ENCODE data around the gene CCDC80.
"Not testable (repeated sequence)": the region's sequence is repeated elsewhere in the genome, so short reads cannot be mapped to it uniquely, and the experiment has no call there.

Gene CCDC80

DNA sequence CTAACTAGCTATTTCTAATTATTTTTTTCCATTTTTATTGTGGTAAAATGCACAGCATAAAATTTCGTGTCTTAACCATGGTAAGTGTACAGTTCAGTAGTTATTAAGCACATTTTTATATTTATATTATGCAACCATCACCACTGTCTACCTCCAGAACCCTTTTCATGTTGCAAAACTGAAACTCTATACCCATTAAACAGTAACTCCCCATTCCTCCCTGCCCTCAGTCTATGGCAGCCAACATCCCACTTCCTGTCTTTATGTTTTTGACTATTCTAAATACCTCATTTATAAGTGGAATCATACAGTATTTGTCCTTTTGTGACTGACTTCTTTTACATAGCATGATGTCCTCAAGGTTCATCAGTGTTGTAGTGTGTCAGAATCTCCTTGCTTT, 53.6 kb downstream of the CCDC80 start:
- no peak for DNase-seq (ENCODE audit: low spot score)

DNA sequence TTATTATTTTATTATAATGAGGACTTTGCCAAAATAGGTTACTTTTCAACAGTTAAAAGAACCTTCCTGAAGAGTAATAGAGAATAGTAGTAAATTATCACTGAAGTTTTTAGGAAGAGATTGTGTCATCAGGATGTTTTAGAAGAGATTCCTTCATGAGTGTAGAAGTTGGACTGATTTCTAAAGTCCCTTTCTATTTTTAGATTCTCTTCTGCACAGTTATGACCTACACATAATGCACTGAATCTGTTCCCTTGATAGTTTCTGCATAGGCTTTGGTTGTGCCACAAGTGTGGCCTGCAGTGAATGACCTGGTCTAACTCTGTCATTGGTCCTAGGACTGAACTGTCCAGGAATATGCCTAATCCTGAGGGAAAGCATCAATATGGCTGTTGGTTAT, 55.2 kb downstream of the CCDC80 start:
- no peak for DNase-seq (ENCODE audit: low spot score)

DNA sequence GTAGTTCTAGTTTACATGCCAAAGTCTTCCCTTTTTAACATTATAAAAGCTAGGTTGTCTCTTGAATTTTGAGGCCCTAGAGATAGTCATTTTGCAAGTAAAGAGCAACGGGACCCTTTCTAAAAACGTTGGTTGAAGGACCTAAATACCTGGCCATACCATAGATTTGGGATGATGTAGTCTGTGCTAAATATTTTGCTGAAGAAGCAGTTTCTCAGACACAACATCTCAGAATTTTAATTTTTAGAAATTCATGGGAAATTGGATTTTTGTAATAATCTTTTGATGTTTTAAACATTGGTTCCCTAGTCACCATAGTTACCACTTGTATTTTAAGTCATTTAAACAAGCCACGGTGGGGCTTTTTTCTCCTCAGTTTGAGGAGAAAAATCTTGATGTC, 57.8 kb downstream of the CCDC80 start:
- no peak for DNase-seq (ENCODE audit: low spot score)

DNA sequence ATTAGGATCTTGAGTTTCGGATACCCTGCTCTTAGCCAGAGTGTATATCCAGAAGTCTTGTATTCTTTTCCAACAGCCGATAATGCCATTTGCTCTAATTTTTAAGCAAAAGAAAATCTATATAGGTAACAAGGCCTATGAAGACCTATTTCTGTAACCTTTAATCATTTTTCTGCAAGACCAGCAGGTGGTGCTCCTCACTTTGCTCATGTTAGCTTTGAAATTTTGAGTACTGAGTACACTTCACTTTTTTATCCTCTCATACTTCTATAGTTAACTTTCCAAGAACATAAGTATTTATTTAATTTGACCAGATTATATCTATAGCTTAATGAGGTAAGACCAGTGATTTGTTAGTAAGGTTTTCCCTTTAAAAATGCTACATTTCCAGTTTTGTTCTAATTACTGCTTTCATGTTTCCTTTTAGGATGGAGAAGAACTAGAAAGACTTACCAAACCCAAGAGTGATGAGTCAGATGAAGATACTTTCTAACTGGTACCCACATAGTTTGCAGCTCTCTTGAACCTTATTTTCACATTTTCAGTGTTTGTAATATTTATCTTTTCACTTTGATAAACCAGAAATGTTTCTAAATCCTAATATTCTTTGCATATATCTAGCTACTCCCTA, 58.6 kb downstream of the CCDC80 start:
- DNase-seq (ENCODE audit: low spot score): peak; percentile 7

DNA sequence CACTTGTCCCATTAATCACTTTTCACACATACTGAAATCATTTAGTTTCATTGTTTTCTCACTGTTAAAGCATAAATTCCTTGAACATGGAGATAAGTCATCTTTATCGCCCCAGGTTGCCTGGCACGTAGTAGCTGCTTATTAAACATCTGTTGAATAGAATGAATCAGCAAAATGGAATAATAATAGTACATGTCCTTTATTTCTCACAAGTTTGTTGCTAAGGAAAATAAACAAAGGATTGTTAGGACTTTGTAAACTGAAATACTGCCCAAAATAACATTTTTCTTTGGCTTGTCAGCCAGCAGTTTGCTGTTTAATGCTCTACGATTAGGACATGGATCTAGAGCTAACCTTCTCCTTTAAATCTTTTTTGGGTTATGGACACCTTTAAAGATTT, 61.2 kb downstream of the CCDC80 start:
- no peak for DNase-seq (ENCODE audit: low spot score)

DNA sequence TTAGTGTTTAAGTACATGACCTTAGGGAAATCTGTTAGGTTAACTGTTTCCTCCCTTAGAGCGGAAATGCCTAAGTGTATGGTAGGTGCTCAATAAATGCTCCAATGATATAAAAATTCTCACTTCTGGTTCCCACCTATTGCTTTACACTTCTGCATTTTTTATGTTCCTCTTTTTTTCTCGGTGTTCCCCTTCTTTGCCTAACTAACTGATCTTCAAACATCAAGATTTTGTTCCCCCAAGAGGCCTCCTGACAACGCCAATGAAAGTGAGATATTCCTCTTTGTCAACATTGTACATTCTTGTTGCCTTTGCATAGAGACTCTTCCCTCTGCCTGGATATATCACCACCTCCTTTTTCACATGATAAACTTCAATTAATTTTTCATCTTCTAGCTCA, 61.7 kb downstream of the CCDC80 start:
- peak; percentile 4 for DNase-seq (ENCODE audit: low spot score)

DNA sequence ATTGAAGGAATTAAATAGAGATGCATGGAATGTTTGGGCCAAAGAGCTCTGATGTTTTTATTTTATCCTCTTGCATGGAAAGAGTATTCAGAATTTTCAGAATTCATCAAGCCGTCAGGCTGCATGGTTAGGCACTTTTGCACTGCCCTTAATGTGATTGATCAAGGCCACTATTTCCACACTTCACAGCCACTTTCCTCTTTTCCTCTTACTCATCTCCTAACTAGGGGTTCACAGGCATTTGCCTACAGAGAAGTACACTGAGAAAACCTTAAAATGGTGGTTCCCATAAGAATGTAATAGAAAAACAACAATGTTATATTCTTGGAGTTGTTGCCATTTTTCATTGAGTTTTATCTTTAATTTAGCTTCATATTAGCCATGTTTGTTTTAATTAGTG, 68.2 kb downstream of the CCDC80 start:
- no peak for DNase-seq (ENCODE audit: low spot score)

DNA sequence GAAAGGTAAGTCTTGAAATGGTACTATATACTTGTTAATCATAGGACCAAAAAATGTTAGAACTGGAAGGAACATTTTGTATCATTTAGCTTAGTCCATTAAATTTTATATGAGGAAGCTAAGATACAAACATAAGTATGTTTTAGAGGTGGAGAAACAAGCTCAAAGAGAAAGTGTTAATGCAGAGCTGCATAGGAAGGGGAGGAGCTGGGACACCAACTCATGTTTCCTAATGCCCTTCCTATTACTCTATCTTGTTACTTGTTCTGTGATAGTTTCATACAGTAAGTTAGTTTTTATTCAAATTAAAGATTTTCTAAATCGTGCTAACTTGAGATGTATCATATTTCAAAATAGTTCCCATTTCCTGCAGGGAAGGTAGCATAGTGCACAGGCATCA, 71.7 kb downstream of the CCDC80 start:
- DNase-seq (ENCODE audit: low spot score): no peak

DNA sequence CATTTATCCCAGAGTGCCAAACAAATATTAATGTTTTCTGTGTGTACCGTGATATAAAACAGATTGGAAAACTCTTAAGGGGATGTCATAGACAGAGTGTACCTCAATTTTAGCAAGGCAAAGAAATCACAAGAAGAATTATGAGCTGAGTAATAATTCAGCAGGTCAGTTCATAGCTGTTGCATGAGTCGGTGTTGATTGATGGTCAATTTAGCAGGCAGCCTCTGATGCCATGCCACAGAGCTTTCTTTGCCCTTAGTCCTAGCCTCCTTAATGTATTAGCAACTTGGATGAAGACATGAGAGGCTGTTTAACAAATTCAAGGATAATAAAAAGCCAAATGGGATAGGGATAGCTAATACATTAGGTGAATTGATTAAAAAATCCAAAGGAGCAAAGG, 72.3 kb downstream of the CCDC80 start:
- no peak for DNase-seq (ENCODE audit: low spot score)

DNA sequence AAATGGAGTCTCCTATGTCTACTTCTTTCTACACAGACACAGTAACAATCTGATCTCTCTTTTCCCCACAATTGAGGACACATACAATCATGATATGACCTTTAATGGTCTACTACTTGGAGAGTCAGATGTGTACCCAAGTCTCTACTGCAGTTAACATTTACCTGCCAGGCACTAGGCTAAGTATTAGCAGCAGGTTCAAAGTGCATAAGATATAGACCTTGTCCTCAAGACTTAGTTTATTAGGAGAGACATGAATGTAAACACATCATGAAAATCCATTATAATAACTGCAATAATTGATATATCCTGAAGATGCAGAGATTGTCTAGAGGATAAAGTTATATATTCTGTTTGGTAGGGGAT, 76.0 kb downstream of the CCDC80 start:
- no peak for DNase-seq (ENCODE audit: low spot score)

DNA sequence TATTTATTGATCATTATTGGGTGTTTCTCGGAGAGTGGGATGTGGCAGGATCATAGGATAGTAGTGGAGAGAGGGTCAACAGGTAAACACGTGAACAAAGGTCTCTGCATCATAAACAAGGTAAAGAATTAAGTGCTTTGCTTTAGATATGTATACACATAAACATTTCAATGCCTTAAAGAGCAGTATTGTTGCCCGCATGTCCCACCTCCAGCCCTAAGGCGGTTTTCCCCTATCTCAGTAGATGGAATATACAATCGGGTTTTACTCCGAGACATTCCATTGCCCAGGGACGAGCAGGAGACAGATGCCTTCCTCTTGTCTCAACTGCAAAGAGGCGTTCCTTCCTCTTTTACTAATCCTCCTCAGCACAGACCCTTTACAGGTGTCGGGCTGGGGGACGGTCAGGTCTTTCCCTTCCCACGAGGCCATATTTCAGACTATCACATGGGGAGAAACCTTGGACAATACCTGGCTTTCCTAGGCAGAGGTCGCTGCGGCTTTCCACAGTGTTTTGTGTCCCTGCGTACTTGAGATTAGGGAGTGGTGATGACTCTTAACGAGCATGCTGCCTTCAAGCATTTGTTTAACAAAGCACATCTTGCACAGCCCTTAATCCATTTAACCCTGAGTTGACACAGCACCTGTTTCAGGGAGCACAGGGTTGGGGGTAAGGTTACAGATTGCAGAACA, 76.5 kb downstream of the CCDC80 start:
- DNase-seq (ENCODE audit: low spot score): not testable (repeated sequence)

DNA sequence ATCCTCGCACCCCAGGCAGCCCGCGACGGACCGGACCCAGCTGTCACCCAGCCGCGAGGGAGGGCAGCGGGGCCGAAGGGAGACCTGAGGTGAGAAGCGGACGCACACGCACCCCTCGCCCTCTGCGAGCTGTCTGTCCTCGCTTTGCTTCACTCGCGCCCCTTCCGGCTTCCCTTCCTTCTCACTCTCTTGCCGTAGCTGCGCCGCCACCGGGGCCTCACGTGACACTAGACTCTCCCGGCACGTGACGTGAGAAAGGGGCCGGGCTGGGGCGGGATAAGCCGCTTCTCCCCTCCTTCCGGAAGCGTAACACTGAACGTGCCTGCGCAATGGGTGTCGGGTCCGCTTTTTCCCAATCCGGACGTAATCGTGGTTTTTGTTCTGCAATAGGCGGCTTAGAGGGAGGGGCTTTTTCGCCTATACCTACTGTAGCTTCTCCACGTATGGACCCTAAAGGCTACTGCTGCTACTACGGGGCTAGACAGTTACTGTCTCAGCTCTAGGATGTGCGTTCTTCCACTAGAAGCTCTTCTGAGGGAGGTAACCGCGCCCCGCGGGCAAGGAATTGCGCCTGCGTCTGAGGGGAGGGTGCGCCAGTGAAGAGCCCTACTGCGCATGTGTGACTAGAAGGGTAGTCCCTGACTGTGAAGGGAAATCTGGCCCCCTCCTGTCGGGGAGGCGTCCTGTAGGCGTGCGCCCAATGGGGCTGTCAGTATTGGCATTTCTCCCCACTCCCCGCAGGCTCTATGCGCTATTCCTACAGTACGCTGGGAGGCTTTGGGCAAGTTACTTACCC, 79.0 kb downstream of the CCDC80 start, which contains the start of the genes ATG3 and SLC35A5:
Gene ATG3, minus strand, starts transcription at position 229 of the 796 bp plus-strand sequence. CDS start 434 bp downstream, outside the sequence.
Gene SLC35A5, plus strand, starts transcription at position 312 of the 796 bp plus-strand sequence. CDS start 1,359 bp downstream, outside the sequence.
- DNase-seq (ENCODE audit: low spot score): peak; percentile 94

DNA sequence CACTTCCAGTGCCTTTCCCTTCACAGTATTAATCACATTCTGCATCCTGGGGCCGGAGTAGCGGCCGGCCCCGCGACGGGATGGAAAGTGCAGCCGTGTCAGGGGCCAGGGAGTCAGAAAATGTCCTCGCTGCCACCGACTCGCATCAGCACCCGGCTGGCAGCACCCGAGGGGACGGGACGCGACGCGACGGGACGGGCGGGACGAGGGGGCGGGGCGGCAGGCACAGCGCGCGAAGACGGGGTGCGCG, 79.5 kb downstream of the CCDC80 start:
- DNase-seq (ENCODE audit: low spot score): peak; percentile 77

DNA sequence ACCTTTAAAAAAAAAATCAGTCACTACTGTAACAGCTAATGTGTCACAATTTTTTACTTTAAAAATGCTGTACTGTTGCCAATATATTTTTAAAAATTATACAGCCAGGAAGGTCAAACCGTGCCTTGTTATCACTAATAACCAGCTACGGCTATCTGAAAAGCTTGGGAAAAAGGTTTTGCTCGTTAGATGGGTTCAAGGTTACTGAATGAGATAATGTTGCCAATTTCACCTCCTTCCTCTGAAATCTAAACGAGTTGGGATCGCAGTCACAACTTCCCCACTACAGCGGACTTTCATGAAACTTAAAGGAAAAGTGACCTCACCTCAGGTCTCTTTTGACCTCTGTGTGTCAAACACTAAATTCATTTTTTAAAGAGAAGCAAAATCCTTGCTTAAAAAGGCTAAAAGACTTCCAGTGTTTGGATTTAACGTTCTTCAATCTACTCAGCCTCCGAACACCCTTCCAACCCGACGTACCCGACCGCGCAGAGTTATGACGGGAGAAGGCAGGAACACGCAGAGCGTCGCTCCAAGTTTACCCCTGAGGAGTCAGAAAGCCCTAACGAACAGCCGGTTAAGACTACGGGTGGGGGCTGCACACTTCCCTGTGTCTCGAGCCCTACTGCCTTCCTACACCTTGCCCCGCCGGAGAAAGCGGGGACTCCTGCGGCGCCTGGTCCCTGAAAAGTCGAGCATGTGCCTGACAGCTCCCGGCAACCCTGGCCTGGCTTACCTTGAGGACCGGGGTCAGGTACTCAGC, 80.0 kb downstream of the CCDC80 start:
- DNase-seq (ENCODE audit: low spot score): peak; percentile 47

DNA sequence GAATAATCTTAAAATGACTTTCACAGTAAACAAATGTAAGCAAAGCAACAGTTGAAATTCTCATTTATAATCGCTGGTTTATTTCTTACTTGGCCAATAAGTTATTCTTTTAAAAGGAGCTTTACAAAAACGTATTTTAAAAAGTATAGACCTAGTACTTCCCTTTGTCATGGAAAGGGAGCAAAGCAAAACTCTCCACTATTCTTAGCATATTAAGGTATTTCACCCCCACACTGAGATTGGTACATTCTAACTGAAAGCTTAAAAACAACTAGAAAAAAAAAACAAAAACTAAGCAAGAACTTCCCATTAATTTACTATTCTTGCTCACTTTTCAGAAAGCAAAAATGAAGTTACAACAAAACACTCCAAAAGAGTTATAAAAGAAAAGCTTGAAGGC, 80.6 kb downstream of the CCDC80 start:
- DNase-seq (ENCODE audit: low spot score): no peak

DNA sequence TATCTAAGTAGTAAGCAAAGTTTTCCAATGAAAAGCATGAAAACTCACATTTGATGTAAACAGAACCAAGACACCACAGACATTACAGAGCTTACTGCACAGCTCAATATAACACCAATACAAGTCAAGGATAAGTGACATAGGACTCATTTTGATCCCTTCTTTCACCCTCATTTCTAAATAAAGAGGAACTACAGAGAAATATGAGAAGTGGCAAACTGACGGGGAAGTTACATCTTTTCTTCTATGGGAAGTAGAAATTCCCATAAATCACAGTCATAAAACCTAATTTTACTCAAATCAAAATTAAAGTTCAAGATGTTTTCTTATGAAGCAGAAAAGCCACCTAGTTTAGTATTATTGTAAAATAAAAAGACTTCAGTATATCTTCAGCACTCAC, 83.0 kb downstream of the CCDC80 start:
- DNase-seq (ENCODE audit: low spot score): no peak

DNA sequence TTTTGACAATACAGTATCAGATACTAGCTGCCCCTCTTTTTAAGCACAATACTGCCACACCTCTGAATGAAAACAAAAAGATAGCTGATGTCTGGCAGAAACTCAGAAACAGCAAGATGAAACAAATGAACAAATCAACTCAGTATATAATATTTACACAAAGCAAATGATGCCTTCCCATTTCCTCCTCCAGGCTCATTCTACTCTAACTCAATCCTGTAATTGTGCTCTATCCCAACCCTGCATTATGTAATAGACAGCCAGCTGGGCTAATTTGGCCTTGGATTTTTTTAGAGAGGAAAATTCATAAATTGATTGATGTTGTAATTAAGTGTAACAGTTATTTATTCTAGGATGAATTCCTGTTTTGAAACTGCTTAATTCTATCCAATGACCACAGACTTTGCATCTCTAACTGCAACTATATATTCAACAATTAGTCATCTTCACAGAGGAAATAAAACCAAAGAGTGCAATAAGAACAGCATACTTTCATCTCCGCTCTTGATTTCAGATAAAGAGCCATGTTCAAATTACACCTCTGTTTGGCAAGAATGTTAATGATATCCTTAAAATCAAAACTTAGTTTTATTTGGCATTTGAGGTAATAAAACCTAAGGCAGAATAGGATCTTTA, 85.3 kb downstream of the CCDC80 start:
- DNase-seq (ENCODE audit: low spot score): no peak

DNA sequence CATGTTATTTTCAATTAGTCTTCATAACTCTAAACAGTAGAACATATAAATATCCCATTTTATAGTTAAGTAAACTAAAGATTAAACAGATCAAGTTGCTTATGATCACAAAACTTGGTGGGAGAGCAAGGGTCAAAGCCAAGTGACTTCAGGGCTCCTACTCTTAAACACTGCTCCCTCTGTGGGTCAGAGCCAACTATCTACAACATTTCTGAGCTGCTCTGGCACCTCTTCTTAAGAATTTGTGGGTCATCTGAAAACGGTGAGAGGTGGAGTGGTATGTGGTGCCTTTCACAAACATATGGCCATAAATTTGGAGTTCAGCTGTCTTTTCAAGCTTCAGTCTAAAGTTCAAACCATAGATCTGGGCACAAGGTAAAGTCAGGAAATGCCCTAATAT, 90.1 kb downstream of the CCDC80 start:
- no peak for DNase-seq (ENCODE audit: low spot score)

Measured in germinal center (tissue), 1 donor.